Dendritic cell treated with granulocyte-macrophage colony-stimulating factor and Interleukin-4, amounts not matched to agents 40 ng/mL and 50 ng/mL, for 4 days (primary cell): ENCODE results near the gene PDGFB.

Experiments
- H3K27ac Mint-ChIP-seq: one replicate; pipeline ENCODE4 v1.8.0; 2022; ENCODE audit warnings: mild to moderate bottlenecking, mixed read lengths
- H3K27me3 Mint-ChIP-seq: one replicate; pipeline ENCODE4 v1.8.0; 2022; ENCODE audit warnings: mild to moderate bottlenecking, mixed read lengths
- H3K36me3 Mint-ChIP-seq: one replicate; pipeline ENCODE4 v1.8.0; 2022; ENCODE audit warnings: low read depth, mixed read lengths
- H3K4me1 Mint-ChIP-seq: one replicate; pipeline ENCODE4 v1.8.0; 2022; ENCODE audit warnings: low read depth, mixed read lengths
- H3K4me3 Mint-ChIP-seq: one replicate; pipeline ENCODE4 v1.8.0; 2022; ENCODE audit warnings: mild to moderate bottlenecking, moderate library complexity, mixed read lengths
- H3K9me3 Mint-ChIP-seq: one replicate; pipeline ENCODE4 v1.8.0; 2022; ENCODE audit warnings: mixed read lengths
- intact Hi-C: fragments of 100-400 bp; cut with micrococcal nuclease; formaldehyde crosslinking; loops from one replicate; pipeline ENCODE4 v1.15.0; 2022

Gene PDGFB

GRCh38 chr22:39215426-39216142 is 29.2 kb downstream of the PDGFB start:
- Mint-ChIP-seq H3K36me3 (peaks cover 6% of the 10 kb centered on the region), H3K27ac (no peak overlapping the region)
- intact Hi-C loops: no loop called here

GRCh38 chr22:39215070-39215396 is 29.7 kb downstream of the PDGFB start:
- peaks cover under 1% of the 10 kb centered on the region for H3K36me3 Mint-ChIP-seq
- H3K4me1 Mint-ChIP-seq: peaks cover 19% of the 10 kb centered on the region
- no peak overlapping the region for H3K27ac Mint-ChIP-seq
- peaks cover 50% of the 10 kb centered on the region for H3K27me3 Mint-ChIP-seq
- H3K4me3 Mint-ChIP-seq: no peak overlapping the region
- no peaks in the 10 kb centered on the region for H3K9me3 Mint-ChIP-seq
- intact Hi-C loops: no loop called here

More at GRCh38 chr22:39215426-39216142, 29.2 kb downstream of the PDGFB start:
- H3K9me3 Mint-ChIP-seq: no peaks in the 10 kb centered on the region
- H3K4me3 Mint-ChIP-seq: no peak overlapping the region
- peaks cover 23% of the 10 kb centered on the region for H3K4me1 Mint-ChIP-seq
- H3K27me3 Mint-ChIP-seq: peaks cover 50% of the 10 kb centered on the region

- Mint-ChIP-seq H3K27ac (no peak overlapping the region), H3K4me3 (no peak overlapping the region), H3K36me3 (no peaks in the 10 kb centered on the region), H3K27me3 (peaks cover 48% of the 10 kb centered on the region), H3K4me1 (peaks cover 17% of the 10 kb centered on the region), H3K9me3 (no peaks in the 10 kb centered on the region)
- intact Hi-C loops: no loop called here
Measured at GRCh38 chr22:39214383-39215069, 30.3 kb downstream of the PDGFB start.

DNA sequence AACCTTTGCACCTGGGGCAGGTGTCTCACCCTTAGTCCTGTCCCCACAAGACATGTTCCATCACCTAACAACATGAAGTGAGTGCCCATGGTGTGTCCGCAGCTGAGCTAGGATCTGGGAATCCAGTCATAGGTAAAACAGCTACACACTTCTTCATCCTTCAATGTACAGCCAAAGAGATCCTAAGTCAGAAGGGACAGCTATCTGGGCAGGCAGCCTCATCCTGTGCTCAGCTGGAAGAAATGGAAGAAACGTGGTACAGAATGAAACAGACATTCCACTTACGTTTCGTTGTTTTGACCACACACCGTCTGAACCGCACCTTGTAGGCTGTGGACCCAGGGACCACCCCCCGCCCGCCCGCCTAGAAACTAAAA is 30.8 kb downstream of the PDGFB start:
- Mint-ChIP-seq H3K4me3 (no peak overlapping the region), H3K27me3 (peaks cover 49% of the 10 kb centered on the region), H3K27ac (no peak overlapping the region), H3K4me1 (peaks cover 17% of the 10 kb centered on the region), H3K36me3 (no peaks in the 10 kb centered on the region), H3K9me3 (no peaks in the 10 kb centered on the region)
- intact Hi-C loops: no loop called here

DNA sequence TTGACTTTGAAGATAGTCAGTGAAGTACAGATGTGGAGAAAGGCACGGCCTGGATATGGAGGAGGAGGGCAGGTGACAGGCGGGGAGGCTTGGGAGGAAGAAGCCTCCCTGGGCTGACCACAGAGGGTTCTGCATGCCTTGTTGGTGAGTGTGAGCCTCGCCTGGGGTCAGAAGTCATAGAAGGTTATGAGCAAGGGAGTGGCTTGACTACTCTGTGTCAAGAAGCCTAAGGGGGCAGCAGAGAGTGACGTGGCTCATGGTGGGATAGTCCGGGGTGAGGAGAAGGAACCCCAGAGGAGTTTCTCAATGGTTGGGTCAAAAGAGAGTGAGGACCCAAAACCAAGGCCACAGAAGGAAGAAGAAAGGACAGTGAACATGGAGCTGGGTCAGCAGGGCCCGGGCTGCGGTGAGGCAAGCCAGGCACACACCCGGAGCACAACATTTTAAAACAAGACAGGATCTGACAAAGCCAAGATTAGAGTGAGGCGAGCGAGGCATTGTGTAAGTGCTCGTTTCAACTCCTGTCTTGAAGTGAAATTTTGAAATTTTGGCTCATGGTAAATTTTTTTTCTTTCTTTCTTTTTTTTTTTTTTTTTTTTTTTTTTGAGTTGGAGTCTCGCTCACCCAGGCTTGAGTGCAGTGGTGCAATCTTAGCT is 31.9 kb downstream of the PDGFB start:
- H3K4me3 Mint-ChIP-seq: no peak overlapping the region
- no peaks in the 10 kb centered on the region for H3K9me3 Mint-ChIP-seq
- intact Hi-C loops: no loop called here
- no peak overlapping the region for H3K27ac Mint-ChIP-seq
- H3K36me3 Mint-ChIP-seq: no peaks in the 10 kb centered on the region
- H3K27me3 Mint-ChIP-seq: peaks cover 55% of the 10 kb centered on the region
- peaks cover 17% of the 10 kb centered on the region for H3K4me1 Mint-ChIP-seq

DNA sequence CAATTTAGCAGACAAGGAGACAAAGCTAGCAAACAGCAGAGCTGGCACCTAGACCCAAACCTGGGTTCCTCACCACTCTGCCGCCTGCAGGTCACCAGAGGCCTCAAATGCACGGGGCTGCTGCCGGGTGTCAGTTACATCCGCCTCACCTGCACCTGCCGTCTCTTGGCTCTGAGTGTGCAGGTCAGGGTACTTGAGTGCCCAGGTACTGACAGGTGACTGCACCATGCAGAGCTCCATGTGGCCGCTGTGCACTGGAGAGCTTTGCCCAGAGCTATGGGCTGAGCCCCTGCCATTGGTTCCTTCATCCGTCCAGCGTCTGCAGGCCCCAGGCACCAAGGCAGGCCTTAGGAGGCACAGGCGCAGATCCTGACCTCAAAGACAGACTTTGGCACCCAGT is 35.0 kb downstream of the PDGFB start:
- Mint-ChIP-seq H3K27me3 (peaks cover 63% of the 10 kb centered on the region), H3K9me3 (no peaks in the 10 kb centered on the region), H3K4me1 (peaks cover 16% of the 10 kb centered on the region), H3K36me3 (no peaks in the 10 kb centered on the region), H3K27ac (no peak overlapping the region), H3K4me3 (no peak overlapping the region)
- intact Hi-C loops: no loop called here

DNA sequence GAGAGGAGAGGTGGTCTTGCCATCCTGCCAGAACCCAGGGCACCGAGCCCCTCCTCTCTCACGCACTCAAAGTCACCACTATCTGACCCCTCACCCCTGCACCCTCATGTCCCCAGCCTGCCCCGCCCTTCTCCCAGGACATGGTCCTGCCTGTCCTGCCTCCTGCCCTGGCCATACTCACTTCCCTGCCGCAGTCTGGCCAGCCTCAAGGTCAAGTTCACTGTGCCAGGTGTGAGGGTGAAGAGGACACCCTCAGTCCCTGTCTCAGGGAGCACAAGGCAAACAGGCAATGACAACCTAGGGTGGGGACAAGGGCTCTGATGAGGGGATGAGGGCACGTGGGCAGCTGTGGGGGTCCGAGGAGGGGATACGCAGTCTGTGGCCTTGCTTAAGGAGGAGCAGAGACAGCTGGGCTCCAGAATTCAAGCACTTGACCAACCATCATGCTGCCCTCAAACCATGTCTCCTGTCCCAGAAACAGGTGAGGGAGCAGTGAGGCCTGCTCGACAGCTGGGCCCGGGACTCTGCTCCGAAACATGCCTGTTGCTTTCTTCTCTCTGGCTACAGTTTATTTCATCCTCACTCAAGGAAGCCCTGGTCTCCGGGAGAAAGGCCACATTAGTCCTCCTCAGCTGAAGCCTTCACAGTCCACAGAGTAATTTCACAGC is 36.6 kb downstream of the PDGFB start:
- no peaks in the 10 kb centered on the region for H3K36me3 Mint-ChIP-seq
- H3K27me3 Mint-ChIP-seq: peaks cover 64% of the 10 kb centered on the region
- H3K4me1 Mint-ChIP-seq: peaks cover 16% of the 10 kb centered on the region
- no peak overlapping the region for H3K27ac Mint-ChIP-seq
- no peaks in the 10 kb centered on the region for H3K9me3 Mint-ChIP-seq
- intact Hi-C loops: no loop called here
- H3K4me3 Mint-ChIP-seq: no peak overlapping the region

DNA sequence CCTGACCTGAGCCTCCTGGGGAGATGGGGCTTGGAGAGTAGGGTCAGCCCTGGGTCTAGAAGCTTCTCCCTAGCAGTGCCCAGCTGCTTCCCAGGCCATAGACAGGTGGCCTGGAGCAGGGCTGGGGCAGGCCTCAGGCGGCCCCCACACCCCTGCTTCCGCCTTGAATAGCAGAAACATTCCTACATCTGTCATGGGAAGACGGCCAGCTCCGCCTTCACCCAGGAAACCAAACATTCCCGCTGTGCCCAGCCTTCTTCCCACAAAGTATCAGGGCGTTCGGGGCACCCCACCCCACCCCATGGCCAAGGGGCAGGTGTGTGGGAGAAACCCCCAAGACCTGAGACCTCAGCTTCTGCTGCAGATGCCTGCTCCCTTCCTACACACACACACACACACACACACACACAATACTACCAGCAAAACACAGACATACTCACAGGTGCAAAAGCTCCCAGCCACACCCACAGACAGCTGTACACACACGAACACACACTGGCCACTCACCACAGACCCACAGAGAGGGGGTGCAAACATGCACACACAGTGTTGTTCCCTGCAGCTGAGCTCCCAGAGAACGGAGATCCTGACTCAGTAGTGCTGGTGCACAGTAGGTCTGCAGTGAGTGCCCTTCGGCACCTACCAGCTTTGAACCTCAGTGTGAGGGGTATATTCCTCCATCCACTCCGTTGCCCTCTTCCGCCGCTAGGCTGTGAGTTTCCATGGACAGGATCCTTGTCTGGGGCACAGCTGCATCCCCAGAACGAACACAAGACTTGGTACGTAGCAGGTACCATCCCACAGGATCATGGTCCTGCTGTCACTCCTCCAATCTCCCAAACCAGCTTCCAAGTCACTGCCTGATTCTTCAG is 37.4 kb downstream of the PDGFB start:
- Mint-ChIP-seq H3K36me3 (no peaks in the 10 kb centered on the region), H3K27me3 (peaks cover 65% of the 10 kb centered on the region), H3K9me3 (no peaks in the 10 kb centered on the region), H3K4me3 (no peak overlapping the region), H3K27ac (no peak overlapping the region), H3K4me1 (peaks cover 21% of the 10 kb centered on the region)
- intact Hi-C loops: no loop called here

- intact Hi-C loops: no loop called here
- Mint-ChIP-seq H3K36me3 (no peaks in the 10 kb centered on the region), H3K27me3 (peaks cover 63% of the 10 kb centered on the region), H3K4me1 (peaks cover 21% of the 10 kb centered on the region), H3K27ac (no peak overlapping the region), H3K9me3 (no peaks in the 10 kb centered on the region), H3K4me3 (no peak overlapping the region)
Measured at GRCh38 chr22:39206491-39206890, 38.3 kb downstream of the PDGFB start.

- H3K27me3 Mint-ChIP-seq: peaks cover 69% of the 10 kb centered on the region
- intact Hi-C loops: no loop called here
- H3K4me1 Mint-ChIP-seq: peaks cover 21% of the 10 kb centered on the region
- H3K27ac Mint-ChIP-seq: no peak overlapping the region
- H3K9me3 Mint-ChIP-seq: no peaks in the 10 kb centered on the region
- no peak overlapping the region for H3K4me3 Mint-ChIP-seq
- no peaks in the 10 kb centered on the region for H3K36me3 Mint-ChIP-seq
Measured at GRCh38 chr22:39205344-39206021, 39.3 kb downstream of the PDGFB start.

GRCh38 chr22:39204216-39204615 is 40.6 kb downstream of the PDGFB start:
- Mint-ChIP-seq H3K9me3 (no peaks in the 10 kb centered on the region), H3K4me1 (peaks cover 21% of the 10 kb centered on the region), H3K36me3 (no peaks in the 10 kb centered on the region), H3K27ac (no peak overlapping the region), H3K4me3 (no peak overlapping the region), H3K27me3 (peaks cover 69% of the 10 kb centered on the region)
- intact Hi-C loops: no loop called here

GRCh38 chr22:39197578-39197977 is 47.2 kb downstream of the PDGFB start:
- peaks cover 58% of the 10 kb centered on the region for H3K27me3 Mint-ChIP-seq
- no peaks in the 10 kb centered on the region for H3K36me3 Mint-ChIP-seq
- no peak overlapping the region for H3K4me3 Mint-ChIP-seq
- no peak overlapping the region for H3K27ac Mint-ChIP-seq
- peaks cover 5% of the 10 kb centered on the region for H3K4me1 Mint-ChIP-seq
- H3K9me3 Mint-ChIP-seq: peaks cover 23% of the 10 kb centered on the region
- intact Hi-C loops: no loop called here

- Mint-ChIP-seq H3K9me3 (peaks cover 24% of the 10 kb centered on the region), H3K4me3 (no peak overlapping the region), H3K27ac (no peak overlapping the region), H3K4me1 (peaks cover 5% of the 10 kb centered on the region), H3K27me3 (peaks cover 67% of the 10 kb centered on the region), H3K36me3 (no peaks in the 10 kb centered on the region)
- intact Hi-C loops: no loop called here
Measured at GRCh38 chr22:39194098-39194497, 50.7 kb downstream of the PDGFB start.
